Lower leg skin (tissue), 4 donors: Measurements from ENCODE around the gene NECTIN4. TPM values are rescaled to one million over a fixed set of nuclear protein-coding genes. Genes with fewer than 3 reads are reported as not detected.

Source experiments
- DNase-seq, 2 donors: peaks; one replicate each; pipeline ENCODE4 v3.0.0-alpha.2; 2019; ENCODE audit warnings: low spot score in 2 of 2
- H3K4me3 ChIP-seq: fragments of 200-600 bp; sonication (generic); 2 replicates; pipeline ENCODE4 v1.5.1; 2017; ENCODE audit warnings: mild to moderate bottlenecking, low read depth; ENCODE audit not compliant: poor library complexity, severe bottlenecking
- CTCF ChIP-seq, 3 donors: fragments of 450-650 bp; IDR thresholded peaks; one replicate each; pipeline ENCODE4 v1.5.1; 2016; ENCODE audit warnings: antibody characterized with exemption in 3 of 3, mild to moderate bottlenecking in 3 of 3, moderate library complexity in 2 of 3
- POLR2A ChIP-seq, 2 donors: fragments of 450-650 bp; IDR thresholded peaks; one replicate each; pipeline ENCODE4 v1.6.1; 2016 to 2017; ENCODE audit warnings: antibody characterized with exemption in 2 of 2, mild to moderate bottlenecking in 1 of 2, moderate library complexity in 1 of 2
- WGBS, 2 donors: methylation state at CpG; one replicate each; pipeline ENCODE4 v1.1.5; 2018; 5-methylcytosine and 5-hydroxymethylcytosine counted together
- intact Hi-C: fragments of 100-400 bp; cut with DNase I; formaldehyde crosslinking; loops from one replicate; pipeline ENCODE4 v1.15.0; 2023; ENCODE audit warnings: low total_unique reads
- total RNA-seq, 4 donors: library from RNA; depleted of rRNA; stranded (reverse); fragments of >200 nt; gene quantifications; one replicate each; pipeline ENCODE4 v1.1.0, GENCODE V29; 2016

Gene NECTIN4
- total RNA-seq, 4 donors from 2014 or later = 176 to 239 (median 208) TPM

GRCh38 chr1:161089938-161090337, 580 bp upstream of the NECTIN4 start:
- H3K4me3 ChIP-seq = no peak overlapping the region
- DNase-seq = no peak
- WGBS, 2 donors = 90 to 91% methylated on average over 5 of the region's 5 CpGs
- TF ChIP-seq POLR2A (IDR thresholded peaks at IDR 0.05) = no peak
- no peak for TF ChIP-seq CTCF (IDR thresholded peaks at IDR 0.05)
- intact Hi-C loops = loop anchor here (10.0 kb wide), 1 partner anchor 365 kb away; no protein-coding TSS in a partner anchor

GRCh38 chr1:161088587-161089110, 709 bp downstream of the NECTIN4 start:
- TF ChIP-seq POLR2A (IDR thresholded peaks at IDR 0.05) = no peak
- no peak for TF ChIP-seq CTCF (IDR thresholded peaks at IDR 0.05)
- intact Hi-C loops = no loop called here
- DNase-seq = peak in 1 of 2 donors; percentile 81
- 51 to 58% methylated on average over 3 of the region's 3 CpGs for WGBS, 2 donors
- H3K4me3 ChIP-seq = peak overlapping the region; percentile 18

- no peak overlapping the region for H3K4me3 ChIP-seq
- WGBS, 2 donors = 34 to 38% methylated on average over 4 of the region's 4 CpGs
- intact Hi-C loops = no loop called here
- DNase-seq = no peak
- no peak for TF ChIP-seq POLR2A (IDR thresholded peaks at IDR 0.05)
- TF ChIP-seq CTCF (IDR thresholded peaks at IDR 0.05) = no peak
Observed at GRCh38 chr1:161086457-161086856, 2.9 kb downstream of the NECTIN4 start.

GRCh38 chr1:161085165-161085564, 4.2 kb downstream of the NECTIN4 start:
- TF ChIP-seq CTCF (IDR thresholded peaks at IDR 0.05) = no peak
- no peak for TF ChIP-seq POLR2A (IDR thresholded peaks at IDR 0.05)
- no peak overlapping the region for H3K4me3 ChIP-seq
- DNase-seq = no peak
- WGBS, 2 donors = 32 to 64% methylated on average over 2 of the region's 2 CpGs
- intact Hi-C loops = no loop called here

- intact Hi-C loops = no loop called here
- WGBS, 2 donors = 50 to 71% methylated on average over 1 of the region's 1 CpG
- no peak overlapping the region for H3K4me3 ChIP-seq
- TF ChIP-seq CTCF (IDR thresholded peaks at IDR 0.05) (no peak), POLR2A (IDR thresholded peaks at IDR 0.05) (no peak)
- no peak for DNase-seq
Observed at GRCh38 chr1:161084597-161084988, 4.8 kb downstream of the NECTIN4 start.
